Right lobe of liver (tissue), 6 donors: Measurements from ENCODE around the gene HSD17B2. TPM values are rescaled to one million over a fixed set of nuclear protein-coding genes. Genes with fewer than 3 reads are reported as not detected.

ENCODE experiments used
- ATAC-seq, 4 donors: fragments of 200-7000 bp; cut with Tn5 transposase; one replicate each; pipeline ENCODE4 v1.9.1; 2020; ENCODE audit warnings: mild to moderate bottlenecking in 4 of 4, moderate library complexity in 4 of 4
- DNase-seq, 3 donors: peaks; one replicate each; pipeline ENCODE4 v3.0.0-alpha.2; 2020
- H3K27ac ChIP-seq, 3 donors: fragments of 200-600 bp; one replicate each; pipeline ENCODE4 v1.8.0; 2022
- H3K27me3 ChIP-seq, 2 donors: fragments of 200-600 bp; one replicate each; pipeline ENCODE4 v1.8.0; 2022
- H3K36me3 ChIP-seq, 4 donors: fragments of 200-600 bp; sonication (generic) in 1 of 4; one replicate each; pipeline versions ENCODE4 v1.5.1 to v1.8.0; 2017 to 2022; ENCODE audit warnings: control low read depth in 1 of 4
- H3K4me1 ChIP-seq, 4 donors: fragments of 200-600 bp; sonication (generic) in 1 of 4; one replicate each; pipeline versions ENCODE4 v1.5.1 to v1.8.0; 2017 to 2022; ENCODE audit warnings: control low read depth in 1 of 4
- H3K4me3 ChIP-seq, 3 donors: fragments of 200-600 bp; one replicate each; pipeline ENCODE4 v1.8.0; 2022
- H3K9me3 ChIP-seq, 4 donors: fragments of 200-600 bp; sonication (generic) in 1 of 4; one replicate each; pipeline versions ENCODE4 v1.5.1 to v1.8.0; 2017 to 2022; ENCODE audit warnings: control low read depth in 1 of 4
- CTCF ChIP-seq, 4 donors: fragments of 200-600 bp in 3 of 4; fragments of 450-650 bp in 1 of 4; IDR thresholded peaks; one replicate each; pipeline versions ENCODE4 v1.5.1 to v1.8.0; 2016 to 2022; ENCODE audit warnings: antibody characterized with exemption in 4 of 4, mild to moderate bottlenecking in 2 of 4
- POLR2A ChIP-seq: fragments of 450-650 bp; IDR thresholded peaks from one replicate; pipeline ENCODE4 v1.6.1; 2017; ENCODE audit warnings: antibody characterized with exemption, mild to moderate bottlenecking
- WGBS: methylation state at CpG from one replicate; pipeline ENCODE4 v1.1.6; 2018; ENCODE audit warnings: low coverage, low lambda C conversion rate; ENCODE audit not compliant: insufficient coverage; ENCODE audit errors: missing lambda C conversion rate; 5-methylcytosine and 5-hydroxymethylcytosine counted together
- intact Hi-C, 2 donors: fragments of 100-400 bp; cut with DNase I; formaldehyde crosslinking; loops; one replicate each; pipeline versions ENCODE4 v1.11.2 to v1.14.1; 2022
- total RNA-seq, 6 experiments: library from RNA; depleted of rRNA in 2 of 6; stranded (reverse); fragments of >200 nt in 2 of 6; fragmentation: NEBNext Ultra II Directional in 3 of 6; extraction: Animal tissue kit (Norgen Biotek cat#: 25700) in 3 of 6; gene quantifications; one replicate each; pipeline versions ENCODE4 v1.1.0 to v1.2.4, GENCODE V29; 2016 to 2023
- donor health status: DM: no; HTN: yes; CAD: no.
- donor health status: DM: no; HTN: no; CAD: no.
- donor health status: DM: no; HTN: no; CAD: no.
- donor health status: DM: no; HTN: yes; CAD: no.
- donor health status: DM: no; HTN: yes; CAD: no.

Gene HSD17B2
- total RNA-seq, 6 experiments from 2014 or later: 65.2 to 144 (median 84.7) TPM

- Histone ChIP-seq H3K9me3 (no peaks in the 10 kb centered on the region), H3K4me1 (peaks cover 0 to 85% (median 28%) of the 10 kb centered on the region in 4 donors), H3K36me3 (no peaks in the 10 kb centered on the region), H3K27me3 (no peaks in the 10 kb centered on the region), H3K27ac (peak overlapping the region in 1 of 3 donors; percentile 53), H3K4me3 (no peak overlapping the region)
- intact Hi-C loops: no loop called here
- no peak for DNase-seq
- 81% methylated on average over 2 of the region's 2 CpGs for WGBS
- peak in 2 of 4 donors; percentile 3 to 10 for ATAC-seq
- no peak for TF ChIP-seq CTCF (IDR thresholded peaks at IDR 0.05)
- TF ChIP-seq POLR2A: no peak
These were observed 11.9 kb downstream of the HSD17B2 start for GRCh38 chr16:82046941-82047340.

- no peak overlapping the region for H3K4me3 ChIP-seq
- H3K27me3 ChIP-seq: no peaks in the 10 kb centered on the region
- peak overlapping the region in 1 of 3 donors; percentile 53 for H3K27ac ChIP-seq
- no peaks in the 10 kb centered on the region for H3K36me3 ChIP-seq
- WGBS: 47% methylated on average over 2 of the region's 2 CpGs
- H3K4me1 ChIP-seq: peaks cover 0 to 89% (median 29%) of the 10 kb centered on the region in 4 donors
- TF ChIP-seq CTCF (IDR thresholded peaks at IDR 0.05): no peak
- no peak for TF ChIP-seq POLR2A
- intact Hi-C loops: no loop called here
- ATAC-seq: peak in 1 of 4 donors; percentile 5
- DNase-seq: no peak
- no peaks in the 10 kb centered on the region for H3K9me3 ChIP-seq
These were observed 12.3 kb downstream of the HSD17B2 start for GRCh38 chr16:82047374-82047773.

- DNase-seq (no peak), ATAC-seq (no peak)
- Histone ChIP-seq H3K27me3 (no peaks in the 10 kb centered on the region), H3K4me1 (peaks cover 0 to 93% (median 27%) of the 10 kb centered on the region in 4 donors), H3K4me3 (no peak overlapping the region), H3K27ac (peak overlapping the region in 1 of 3 donors; percentile 53), H3K36me3 (no peaks in the 10 kb centered on the region), H3K9me3 (no peaks in the 10 kb centered on the region)
- TF ChIP-seq POLR2A: no peak
- no peak for TF ChIP-seq CTCF (IDR thresholded peaks at IDR 0.05)
- intact Hi-C loops: no loop called here
- 94% methylated on average over 2 of the region's 2 CpGs for WGBS
These were observed 12.7 kb downstream of the HSD17B2 start for GRCh38 chr16:82047787-82048186.

GRCh38 chr16:82049484-82049883 is 14.4 kb downstream of the HSD17B2 start:
- ATAC-seq (no peak), DNase-seq (no peak)
- Histone ChIP-seq H3K27ac (peak overlapping the region in 1 of 3 donors; percentile 63), H3K4me3 (no peak overlapping the region), H3K27me3 (no peaks in the 10 kb centered on the region), H3K9me3 (no peaks in the 10 kb centered on the region), H3K36me3 (no peaks in the 10 kb centered on the region), H3K4me1 (peaks cover 0 to 86% (median 22%) of the 10 kb centered on the region in 4 donors)
- WGBS: no CpG with 5 or more reads among the region's 1 CpG
- no peak for TF ChIP-seq POLR2A
- no peak for TF ChIP-seq CTCF (IDR thresholded peaks at IDR 0.05)
- intact Hi-C loops: no loop called here

- WGBS: 19% methylated on average over 3 of the region's 3 CpGs
- H3K36me3 ChIP-seq: no peaks in the 10 kb centered on the region
- peaks cover 0 to 86% (median 21%) of the 10 kb centered on the region in 4 donors for H3K4me1 ChIP-seq
- TF ChIP-seq POLR2A: no peak
- TF ChIP-seq CTCF (IDR thresholded peaks at IDR 0.05): no peak
- intact Hi-C loops: no loop called here
- H3K4me3 ChIP-seq: no peak overlapping the region
- no peaks in the 10 kb centered on the region for H3K27me3 ChIP-seq
- no peaks in the 10 kb centered on the region for H3K9me3 ChIP-seq
- ATAC-seq: peak in 1 of 4 donors; percentile 2
- no peak for DNase-seq
- peak overlapping the region in 2 of 3 donors; percentile 34 to 63 for H3K27ac ChIP-seq
These were observed 15.5 kb downstream of the HSD17B2 start for GRCh38 chr16:82050506-82050905.
